Upper lobe of right lung (tissue), 1 donor: Measurements from ENCODE around the gene FASN. TPM values are rescaled to one million over a fixed set of nuclear protein-coding genes. Genes with fewer than 3 reads are reported as not detected.
A peak's percentile ranks its signal among the peaks of the same experiment; 100 is the strongest.

Source experiments
- ATAC-seq: fragments of 200-7000 bp; cut with Tn5 transposase; one replicate; pipeline ENCODE4 v1.9.1; 2020; ENCODE audit warnings: mild to moderate bottlenecking, moderate library complexity
- DNase-seq: peaks from one replicate; pipeline ENCODE4 v3.0.0-alpha.2; 2020
- H3K27ac ChIP-seq: fragments of 200-600 bp; one replicate; pipeline ENCODE4 v1.8.0; 2022
- H3K27me3 ChIP-seq: fragments of 200-600 bp; one replicate; pipeline ENCODE4 v1.8.0; 2022; ENCODE audit warnings: mild to moderate bottlenecking
- H3K36me3 ChIP-seq: fragments of 200-600 bp; one replicate; pipeline ENCODE4 v1.8.0; 2022
- H3K4me1 ChIP-seq: fragments of 200-600 bp; one replicate; pipeline ENCODE4 v1.8.0; 2022
- H3K4me3 ChIP-seq: fragments of 200-600 bp; one replicate; pipeline ENCODE4 v1.8.0; 2022; ENCODE audit warnings: mild to moderate bottlenecking
- H3K9me3 ChIP-seq: fragments of 200-600 bp; one replicate; pipeline ENCODE4 v1.8.0; 2022
- intact Hi-C: fragments of 100-400 bp; cut with DNase I; formaldehyde crosslinking; loops from one replicate; pipeline ENCODE4 v1.11.0; 2022
- total RNA-seq: library from RNA; stranded (reverse); fragmentation: NEBNext Ultra II Directional; extraction: Animal tissue kit (Norgen Biotek cat#: 25700); gene quantifications from one replicate; pipeline ENCODE4 v1.2.1, GENCODE V29; 2021
- TF ChIP-seq, protein P1 (sequence below): fragments of 200-600 bp; IDR thresholded peaks from one replicate; pipeline ENCODE4 v1.8.0; 2022; ENCODE audit warnings: antibody characterized with exemption
- donor health status: DM: no; HTN: yes; CAD: no; lungs with severe emphysema.

FASN gene
- total RNA-seq, 1 donor from 2014 or later, result 432 TPM

DNA sequence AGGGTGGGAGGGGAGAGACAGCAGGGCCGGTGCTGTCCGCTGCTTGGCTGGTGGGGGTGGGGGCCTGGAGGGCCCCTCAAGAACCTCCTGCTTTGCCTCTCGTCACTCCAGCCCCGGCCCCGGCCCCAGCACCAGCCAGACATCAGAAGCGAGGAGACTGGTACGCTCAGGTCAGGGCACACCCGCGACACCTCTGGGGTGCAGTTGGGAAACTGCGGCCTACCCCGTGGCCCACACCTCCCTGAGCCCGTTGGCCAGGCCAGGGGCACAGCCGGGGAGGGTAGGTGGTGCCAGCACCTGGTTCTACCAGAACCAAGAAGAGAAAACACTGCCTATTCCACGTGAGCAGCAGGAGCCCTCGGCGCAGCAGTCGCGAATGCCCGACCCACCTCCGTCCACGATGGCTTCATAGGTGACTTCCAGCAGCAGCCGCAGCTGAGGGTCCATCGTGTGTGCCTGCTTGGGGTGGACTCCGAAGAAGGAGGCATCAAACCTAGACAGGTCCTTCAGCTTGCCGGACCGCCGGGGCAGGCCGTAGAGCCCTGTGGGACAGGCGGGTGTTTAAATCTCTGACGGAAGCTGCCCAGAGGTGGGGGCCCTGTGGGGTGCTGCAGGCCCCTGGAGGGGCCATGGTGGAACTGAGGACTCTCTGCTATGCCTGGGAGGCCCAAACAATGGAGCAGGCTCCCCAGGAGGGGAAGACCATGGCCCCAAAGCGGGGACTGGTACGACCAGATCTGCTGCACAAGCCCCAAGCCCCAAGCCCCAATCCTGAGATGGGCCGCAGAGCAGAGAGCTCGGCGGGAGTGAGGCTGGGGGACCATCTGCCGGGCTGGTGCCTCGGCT is 2.9 kb downstream of the FASN start:
- peaks cover 20% of the 10 kb centered on the region for H3K4me1 ChIP-seq
- peak overlapping the region; percentile 92 for H3K27ac ChIP-seq
- intact Hi-C loops, result no loop called here
- H3K9me3 ChIP-seq, result no peaks in the 10 kb centered on the region
- no peaks in the 10 kb centered on the region for H3K27me3 ChIP-seq
- no peak for ATAC-seq
- TF ChIP-seq, protein P1, sequence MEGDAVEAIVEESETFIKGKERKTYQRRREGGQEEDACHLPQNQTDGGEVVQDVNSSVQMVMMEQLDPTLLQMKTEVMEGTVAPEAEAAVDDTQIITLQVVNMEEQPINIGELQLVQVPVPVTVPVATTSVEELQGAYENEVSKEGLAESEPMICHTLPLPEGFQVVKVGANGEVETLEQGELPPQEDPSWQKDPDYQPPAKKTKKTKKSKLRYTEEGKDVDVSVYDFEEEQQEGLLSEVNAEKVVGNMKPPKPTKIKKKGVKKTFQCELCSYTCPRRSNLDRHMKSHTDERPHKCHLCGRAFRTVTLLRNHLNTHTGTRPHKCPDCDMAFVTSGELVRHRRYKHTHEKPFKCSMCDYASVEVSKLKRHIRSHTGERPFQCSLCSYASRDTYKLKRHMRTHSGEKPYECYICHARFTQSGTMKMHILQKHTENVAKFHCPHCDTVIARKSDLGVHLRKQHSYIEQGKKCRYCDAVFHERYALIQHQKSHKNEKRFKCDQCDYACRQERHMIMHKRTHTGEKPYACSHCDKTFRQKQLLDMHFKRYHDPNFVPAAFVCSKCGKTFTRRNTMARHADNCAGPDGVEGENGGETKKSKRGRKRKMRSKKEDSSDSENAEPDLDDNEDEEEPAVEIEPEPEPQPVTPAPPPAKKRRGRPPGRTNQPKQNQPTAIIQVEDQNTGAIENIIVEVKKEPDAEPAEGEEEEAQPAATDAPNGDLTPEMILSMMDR, result no peak
- H3K36me3 ChIP-seq, result peaks cover 59% of the 10 kb centered on the region
- H3K4me3 ChIP-seq, result peak overlapping the region; percentile 78
- DNase-seq, result no peak

DNA sequence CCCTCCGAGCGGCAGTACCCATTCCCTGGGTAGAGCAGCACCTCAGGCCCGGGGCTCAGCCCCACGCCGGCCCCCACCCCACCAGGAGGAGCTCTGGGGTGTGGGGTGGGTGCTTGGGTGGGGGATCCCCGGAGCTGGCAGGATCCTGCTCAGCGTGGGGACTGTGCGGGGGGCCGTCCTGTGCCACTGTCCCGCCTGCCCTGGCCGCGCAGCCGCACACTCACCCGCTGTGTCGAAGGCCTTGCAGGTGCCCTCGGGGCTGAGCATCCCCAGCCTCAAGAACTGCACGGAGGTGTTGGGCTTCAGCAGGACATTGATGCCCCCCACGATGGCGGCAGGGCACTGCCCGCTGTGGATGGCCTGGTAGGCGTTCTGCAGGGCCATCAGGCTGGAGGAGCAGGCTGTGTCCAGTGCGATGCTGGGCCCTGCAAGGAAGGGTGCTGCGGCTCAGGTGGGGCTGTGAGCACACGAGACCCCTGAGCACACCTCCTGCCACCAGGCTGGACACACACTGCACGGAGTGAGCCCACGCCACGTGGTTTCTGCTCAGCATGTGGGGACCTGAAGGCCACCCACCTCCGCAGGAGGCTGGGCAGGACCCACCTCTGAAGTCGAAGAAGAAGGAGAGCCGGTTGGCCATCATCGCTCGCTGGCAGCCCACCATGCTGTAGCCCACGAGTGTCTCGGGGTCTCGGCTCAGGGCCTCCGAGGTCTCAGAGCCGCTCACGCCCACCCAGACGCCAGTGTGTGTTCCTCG is 4.9 kb downstream of the FASN start:
- intact Hi-C loops, result no loop called here
- Histone ChIP-seq H3K27ac (no peak overlapping the region), H3K4me3 (no peak overlapping the region), H3K27me3 (no peaks in the 10 kb centered on the region), H3K4me1 (peaks cover 8% of the 10 kb centered on the region), H3K9me3 (no peaks in the 10 kb centered on the region), H3K36me3 (peaks cover 79% of the 10 kb centered on the region)
- no peak for ATAC-seq
- TF ChIP-seq, protein P1, result no peak
- DNase-seq, result no peak

DNA sequence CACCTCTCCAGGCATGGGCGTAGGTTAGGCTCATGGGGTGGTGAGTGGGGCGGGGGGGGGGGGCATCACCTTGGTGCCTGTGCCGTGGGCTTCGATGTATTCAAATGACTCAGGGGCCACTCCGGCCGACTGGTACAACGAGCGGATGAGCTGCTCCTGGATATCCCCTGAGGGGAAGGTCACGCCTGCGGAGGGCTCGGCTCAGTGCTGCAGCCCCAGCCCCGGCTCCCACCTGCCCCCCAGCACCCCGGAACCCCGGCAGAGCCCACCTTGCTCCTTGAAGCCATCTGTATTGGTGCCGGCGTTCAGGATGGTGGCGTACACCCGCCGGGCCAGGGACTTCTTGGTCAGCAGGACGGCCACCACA is 5.4 kb downstream of the FASN start:
- TF ChIP-seq, protein P1, result no peak
- H3K27ac ChIP-seq, result no peak overlapping the region
- H3K4me3 ChIP-seq, result no peak overlapping the region
- ATAC-seq, result no peak
- DNase-seq, result no peak
- H3K9me3 ChIP-seq, result no peaks in the 10 kb centered on the region
- no peaks in the 10 kb centered on the region for H3K27me3 ChIP-seq
- intact Hi-C loops, result no loop called here
- peaks cover 8% of the 10 kb centered on the region for H3K4me1 ChIP-seq
- H3K36me3 ChIP-seq, result peaks cover 84% of the 10 kb centered on the region

DNA sequence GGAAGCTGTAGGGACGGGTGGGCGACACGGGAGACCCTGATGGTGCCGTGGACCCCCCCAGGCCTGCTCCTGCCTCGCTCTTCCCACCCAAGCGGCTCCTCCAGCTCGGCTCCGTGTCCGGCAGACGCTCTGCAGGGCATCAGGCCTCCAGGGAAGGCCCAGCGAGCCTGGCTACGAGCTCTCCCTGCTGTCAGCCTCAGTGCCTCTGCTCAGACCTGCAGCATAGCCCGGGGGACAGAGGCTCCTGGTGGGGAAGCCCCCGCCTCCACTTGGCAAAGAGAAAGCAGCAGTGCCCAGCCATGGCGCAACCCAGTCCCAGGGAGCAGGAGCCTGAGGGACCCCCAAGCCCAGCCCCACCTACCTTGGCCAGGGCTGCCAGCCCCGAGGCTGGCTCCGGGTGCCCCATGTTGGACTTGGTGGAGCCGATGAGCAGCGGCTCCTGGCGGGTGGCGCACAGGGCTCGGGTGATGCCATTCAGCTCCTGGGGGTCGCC is 5.9 kb downstream of the FASN start:
- Histone ChIP-seq H3K27me3 (no peaks in the 10 kb centered on the region), H3K4me3 (no peak overlapping the region), H3K27ac (no peak overlapping the region), H3K9me3 (no peaks in the 10 kb centered on the region), H3K36me3 (peaks cover 89% of the 10 kb centered on the region), H3K4me1 (peaks cover 8% of the 10 kb centered on the region)
- ATAC-seq (no peak), DNase-seq (no peak)
- TF ChIP-seq, protein P1, result no peak
- intact Hi-C loops, result no loop called here

DNA sequence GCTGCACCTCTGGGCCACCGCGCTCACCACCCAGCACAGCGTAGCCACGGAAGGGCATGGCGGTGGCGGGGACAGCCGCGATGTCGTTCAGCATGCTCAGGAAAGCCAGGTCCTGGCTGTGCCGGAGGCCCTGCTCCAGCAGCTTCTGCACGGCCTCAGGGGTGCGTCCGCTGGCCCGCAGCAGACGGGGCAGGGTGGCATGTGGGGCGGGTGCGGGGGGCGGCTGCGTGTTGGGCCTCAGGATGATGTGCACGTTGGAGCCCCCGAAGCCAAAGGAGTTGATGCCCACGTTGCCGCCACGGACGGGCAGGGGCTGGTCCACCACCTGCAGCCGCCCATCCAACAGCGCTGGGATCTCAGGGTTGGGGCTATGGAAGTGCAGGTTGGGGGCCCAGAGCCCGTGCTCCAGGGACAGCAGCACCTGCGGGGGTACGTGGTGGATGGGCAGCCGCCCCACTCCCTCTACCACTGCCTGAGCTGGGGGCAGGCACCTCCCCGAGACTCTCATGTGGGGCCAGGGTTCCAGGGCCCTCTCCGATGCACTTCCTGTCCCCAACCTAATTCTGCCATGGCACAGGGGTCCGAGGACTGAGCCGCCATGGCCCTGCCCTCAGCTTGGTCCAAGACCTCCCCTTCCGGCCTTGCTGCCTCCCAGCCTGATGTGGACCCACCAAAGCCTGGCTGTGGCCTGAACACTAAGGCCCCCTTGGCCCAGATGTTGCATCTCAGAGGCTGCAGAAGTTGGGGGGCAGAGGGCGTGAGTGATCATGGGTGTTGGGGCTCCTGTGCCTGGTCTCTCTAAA is 6.6 kb downstream of the FASN start:
- H3K4me3 ChIP-seq, result no peak overlapping the region
- H3K27ac ChIP-seq, result no peak overlapping the region
- ATAC-seq (no peak), DNase-seq (no peak)
- peaks cover 96% of the 10 kb centered on the region for H3K36me3 ChIP-seq
- intact Hi-C loops, result no loop called here
- TF ChIP-seq, protein P1, result no peak
- no peaks in the 10 kb centered on the region for H3K9me3 ChIP-seq
- no peaks in the 10 kb centered on the region for H3K27me3 ChIP-seq
- H3K4me1 ChIP-seq, result peaks cover 2% of the 10 kb centered on the region
